SU-DHL-6 (cell line): ENCODE data around the gene EVL.

ENCODE experiments used
- H2AFZ ChIP-seq: fragments of 200-600 bp; sonication (generic); 2 replicates; pipeline ENCODE4 v1.6.1; 2014; ENCODE audit warnings: low read depth, mild to moderate bottlenecking, moderate library complexity, mixed read lengths, antibody characterized with exemption, low read length; ENCODE audit not compliant: severe bottlenecking
- H3F3A ChIP-seq: fragments of 200-600 bp; shearing (Covaris generic); 2 replicates; pipeline ENCODE4 v1.6.0; 2016; ENCODE audit warnings: antibody characterized with exemption, mild to moderate bottlenecking; ENCODE audit not compliant: insufficient read depth
- H3K27ac ChIP-seq: fragments of 200-600 bp; sonication (generic); 2 replicates; pipeline ENCODE4 v1.5.1; 2016; ENCODE audit warnings: low read depth, mild to moderate bottlenecking, low read length, moderate library complexity, mixed read lengths
- H3K27me3 ChIP-seq: fragments of 200-600 bp; sonication (generic), shearing (Covaris generic); 2 replicates; pipeline ENCODE4 v1.6.0; 2014; ENCODE audit warnings: mild to moderate bottlenecking, low read length
- H3K36me3 ChIP-seq: fragments of 200-600 bp; sonication (generic); 2 replicates; pipeline ENCODE4 v1.6.1; 2014; ENCODE audit warnings: mild to moderate bottlenecking, low read length, mixed read lengths
- H3K4me2 ChIP-seq: fragments of 300-600, 200-600 bp; shearing (Covaris generic), sonication (generic); 2 replicates; pipeline ENCODE4 v1.6.0; 2014; ENCODE audit warnings: low read length, low read depth, mild to moderate bottlenecking; ENCODE audit not compliant: poor library complexity, severe bottlenecking
- H3K4me3 ChIP-seq: fragments of 200-600 bp; sonication (generic); 2 replicates; pipeline ENCODE4 v1.5.1; 2014; ENCODE audit warnings: antibody characterized with exemption, low read length, mild to moderate bottlenecking, mixed read lengths; ENCODE audit not compliant: insufficient read depth, poor library complexity, severe bottlenecking
- H3K79me2 ChIP-seq: fragments of 200-600 bp; sonication (generic); 2 replicates; pipeline ENCODE4 v1.6.1; 2014; ENCODE audit warnings: mild to moderate bottlenecking, low read length, moderate library complexity; ENCODE audit not compliant: insufficient read depth
- H3K9ac ChIP-seq: fragments of 200-600 bp; sonication (generic); 2 replicates; pipeline ENCODE4 v1.7.0; 2014; ENCODE audit warnings: mild to moderate bottlenecking, low read length
- H3K9me2 ChIP-seq: fragments of 200-600 bp; sonication (generic); replicated peaks from 2 replicates; pipeline ENCODE4 v1.6.1; 2014; ENCODE audit warnings: low read length; ENCODE audit not compliant: insufficient read depth
- H3K9me3 ChIP-seq: fragments of 200-600 bp; sonication (generic); 2 replicates; pipeline ENCODE4 v1.6.1; 2014; ENCODE audit warnings: low read length, mixed read lengths; ENCODE audit not compliant: insufficient read depth
- H4K20me1 ChIP-seq: fragments of 200-600 bp; sonication (generic); 2 replicates; pipeline ENCODE4 v1.6.1; 2014; ENCODE audit warnings: low read depth, mild to moderate bottlenecking, antibody characterized with exemption, low read length, moderate library complexity, mixed read lengths
- EZH2phosphoT487 ChIP-seq: fragments of 200-600 bp; sonication (generic), shearing (Covaris generic); conservative IDR thresholded peaks from 2 replicates; pipeline ENCODE4 v1.6.1; 2018; ENCODE audit warnings: mild to moderate bottlenecking, antibody characterized with exemption, low read length, moderate library complexity, mixed read lengths
- TF ChIP-seq, protein P1 (sequence below): fragments of 200-600 bp; sonication (generic); IDR thresholded peaks from one replicate; pipeline ENCODE4 v1.5.1; 2017; ENCODE audit warnings: antibody characterized with exemption, mild to moderate bottlenecking, low read length, moderate library complexity; ENCODE audit not compliant: insufficient read depth, poor library complexity, severe bottlenecking

The EVL gene

DNA sequence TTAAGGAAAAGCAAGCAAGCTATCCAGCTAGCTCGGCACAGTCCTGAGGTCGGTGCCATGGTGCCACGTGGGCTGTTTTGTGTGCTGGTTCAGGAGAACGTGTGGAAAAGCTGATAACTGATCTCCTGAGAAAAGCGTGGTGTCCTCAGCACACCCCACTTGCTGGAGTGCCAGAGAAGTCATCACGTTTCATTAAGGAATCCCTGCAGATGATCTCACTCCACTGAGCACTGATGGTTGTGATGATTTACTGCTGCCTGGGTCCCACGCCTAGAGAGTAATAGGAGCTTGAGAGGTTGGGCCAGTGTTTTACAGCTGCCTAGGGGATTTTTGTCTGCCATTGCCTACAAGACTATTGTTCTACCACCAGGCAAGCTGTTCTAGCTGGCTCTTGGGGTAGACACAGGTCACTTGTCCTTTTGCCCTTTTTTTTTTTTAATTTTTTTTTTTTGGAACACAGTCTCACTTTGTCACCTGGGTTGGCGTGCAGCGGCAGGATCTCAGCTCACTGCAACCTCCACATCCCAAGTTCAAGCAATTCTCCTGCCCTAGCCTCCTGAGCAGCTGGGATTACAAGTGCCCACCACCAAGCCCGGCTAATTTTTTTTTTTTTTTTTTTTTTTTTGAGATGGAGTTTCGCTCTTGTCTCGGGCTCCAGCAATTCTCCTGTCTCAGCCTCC is 42.3 kb upstream of the EVL start:
- Histone ChIP-seq H3K27me3 (no peaks in the 10 kb centered on the region), H3K4me3 (no peak overlapping the region), H3K36me3 (no peaks in the 10 kb centered on the region), H3K9me3 (no peaks in the 10 kb centered on the region), H3K9ac (no peak overlapping the region), H4K20me1 (no peaks in the 10 kb centered on the region), H3K27ac (no peak overlapping the region), H3F3A (no peaks in the 10 kb centered on the region), H2AFZ (no peak overlapping the region), H3K4me2 (no peak overlapping the region), H3K79me2 (no peaks in the 10 kb centered on the region), H3K9me2 (no peaks in the 10 kb centered on the region)
- TF ChIP-seq EZH2phosphoT487 = no peak
- TF ChIP-seq, protein P1, sequence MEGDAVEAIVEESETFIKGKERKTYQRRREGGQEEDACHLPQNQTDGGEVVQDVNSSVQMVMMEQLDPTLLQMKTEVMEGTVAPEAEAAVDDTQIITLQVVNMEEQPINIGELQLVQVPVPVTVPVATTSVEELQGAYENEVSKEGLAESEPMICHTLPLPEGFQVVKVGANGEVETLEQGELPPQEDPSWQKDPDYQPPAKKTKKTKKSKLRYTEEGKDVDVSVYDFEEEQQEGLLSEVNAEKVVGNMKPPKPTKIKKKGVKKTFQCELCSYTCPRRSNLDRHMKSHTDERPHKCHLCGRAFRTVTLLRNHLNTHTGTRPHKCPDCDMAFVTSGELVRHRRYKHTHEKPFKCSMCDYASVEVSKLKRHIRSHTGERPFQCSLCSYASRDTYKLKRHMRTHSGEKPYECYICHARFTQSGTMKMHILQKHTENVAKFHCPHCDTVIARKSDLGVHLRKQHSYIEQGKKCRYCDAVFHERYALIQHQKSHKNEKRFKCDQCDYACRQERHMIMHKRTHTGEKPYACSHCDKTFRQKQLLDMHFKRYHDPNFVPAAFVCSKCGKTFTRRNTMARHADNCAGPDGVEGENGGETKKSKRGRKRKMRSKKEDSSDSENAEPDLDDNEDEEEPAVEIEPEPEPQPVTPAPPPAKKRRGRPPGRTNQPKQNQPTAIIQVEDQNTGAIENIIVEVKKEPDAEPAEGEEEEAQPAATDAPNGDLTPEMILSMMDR = no peak

DNA sequence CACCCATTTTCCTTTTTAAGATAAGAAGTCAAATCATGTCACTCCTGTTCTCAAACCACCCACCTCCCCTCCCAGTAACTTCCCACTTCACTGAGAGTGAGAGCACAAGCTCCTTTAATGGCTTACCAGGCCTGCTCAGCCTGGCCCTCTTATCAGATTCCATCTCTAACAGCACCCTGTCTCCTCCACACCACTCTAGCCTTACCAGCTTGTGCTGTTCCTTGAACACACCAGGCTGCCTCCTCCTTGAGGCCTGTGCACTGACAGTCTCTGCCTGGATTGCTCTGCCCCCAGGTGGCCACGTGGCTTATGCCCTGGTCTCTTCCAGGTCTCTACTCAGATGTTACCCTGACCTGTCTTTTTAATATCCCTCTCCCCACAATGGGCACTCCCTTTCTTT is 40.1 kb upstream of the EVL start:
- Histone ChIP-seq H4K20me1 (no peaks in the 10 kb centered on the region), H3K79me2 (no peaks in the 10 kb centered on the region), H3K9me3 (no peaks in the 10 kb centered on the region), H3K36me3 (no peaks in the 10 kb centered on the region), H3K27me3 (no peaks in the 10 kb centered on the region), H3K4me3 (no peak overlapping the region), H3K27ac (no peak overlapping the region), H3K4me2 (no peak overlapping the region), H3K9me2 (no peaks in the 10 kb centered on the region), H2AFZ (no peak overlapping the region), H3F3A (no peaks in the 10 kb centered on the region), H3K9ac (no peak overlapping the region)
- TF ChIP-seq, protein P1 = no peak
- no peak for TF ChIP-seq EZH2phosphoT487

DNA sequence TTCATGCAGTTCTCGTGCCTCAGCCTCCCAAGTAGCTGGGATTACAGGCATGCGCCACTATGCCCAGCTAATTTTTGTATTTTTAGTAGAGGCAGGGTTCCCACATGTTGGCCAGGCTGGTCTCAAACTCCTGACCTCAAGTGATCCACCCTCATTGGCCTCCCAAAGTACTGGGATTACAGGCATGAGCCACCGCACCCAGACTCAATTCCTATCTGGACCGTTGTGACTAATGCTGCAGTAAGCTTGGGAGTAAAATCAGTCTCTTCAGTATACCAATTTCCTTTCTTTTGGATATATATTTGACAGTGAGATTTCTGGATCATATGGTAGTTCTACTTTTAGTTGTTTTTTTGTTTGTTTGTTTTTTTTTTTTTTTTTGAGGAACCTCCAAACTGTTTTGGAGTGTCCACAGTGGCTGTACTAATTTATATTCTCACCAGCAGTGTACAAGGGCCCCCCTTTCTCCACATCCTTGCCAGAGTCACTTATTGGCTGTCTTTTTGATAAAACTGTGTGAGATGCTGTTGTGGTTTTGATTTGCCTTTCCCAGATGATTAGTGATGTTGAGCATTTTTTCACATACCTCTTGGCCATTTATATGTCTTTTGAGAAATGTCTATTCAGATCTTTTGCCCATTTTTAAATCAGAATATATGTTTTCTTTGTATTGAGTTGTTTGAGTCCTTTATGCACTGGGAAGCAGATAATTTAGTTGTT is 37.3 kb upstream of the EVL start:
- no peak for TF ChIP-seq EZH2phosphoT487
- TF ChIP-seq, protein P1 = no peak
- Histone ChIP-seq H3K79me2 (no peaks in the 10 kb centered on the region), H3K27me3 (no peaks in the 10 kb centered on the region), H3K9me3 (no peaks in the 10 kb centered on the region), H2AFZ (no peak overlapping the region), H3F3A (no peaks in the 10 kb centered on the region), H3K9me2 (no peaks in the 10 kb centered on the region), H4K20me1 (no peaks in the 10 kb centered on the region), H3K27ac (no peak overlapping the region), H3K36me3 (no peaks in the 10 kb centered on the region), H3K9ac (no peak overlapping the region), H3K4me2 (no peak overlapping the region), H3K4me3 (no peak overlapping the region)
